NCI-H748 (cell line): ENCODE results near the gene LUC7L3.
"Not testable (repeated sequence)": the region's sequence is repeated elsewhere in the genome, so short reads cannot be mapped to it uniquely, and the experiment has no call there.

Experiments used
- DNase-seq: peaks from one replicate; lab custom pipeline; 2025; ENCODE audit not compliant: unreplicated experiment; lab: John Stamatoyannopoulos, UW

The LUC7L3 gene

DNA sequence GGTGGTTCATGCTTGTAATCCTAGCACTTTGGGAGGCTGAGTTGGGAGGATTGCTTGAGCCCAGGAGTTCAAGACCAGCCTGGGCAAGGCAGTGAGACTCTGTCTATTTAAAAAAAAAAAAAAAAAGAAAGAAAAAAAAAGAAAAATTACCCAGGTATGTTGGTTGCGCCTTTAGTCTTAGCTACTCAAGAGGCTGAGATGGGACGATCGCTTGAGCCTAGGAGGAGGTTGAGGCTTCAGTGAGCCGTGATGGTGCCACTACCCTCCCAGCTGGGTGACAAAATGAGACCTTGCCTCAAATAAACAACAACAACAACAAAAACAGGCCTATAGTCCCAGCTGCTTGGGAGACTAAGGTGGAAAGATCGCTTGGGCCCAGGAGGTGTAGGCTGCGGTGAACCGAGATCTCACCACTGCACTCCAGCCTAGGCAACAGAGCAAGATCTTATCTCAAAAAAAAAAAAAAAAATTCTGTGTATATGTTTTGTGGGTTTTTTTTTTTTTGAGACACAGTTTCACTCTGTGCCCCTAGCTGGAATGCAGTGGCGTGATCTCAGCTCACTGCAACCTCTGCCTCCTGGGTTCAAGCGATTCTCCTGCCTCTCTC, 60.4 kb downstream of the LUC7L3 start:
- no peak for DNase-seq

DNA sequence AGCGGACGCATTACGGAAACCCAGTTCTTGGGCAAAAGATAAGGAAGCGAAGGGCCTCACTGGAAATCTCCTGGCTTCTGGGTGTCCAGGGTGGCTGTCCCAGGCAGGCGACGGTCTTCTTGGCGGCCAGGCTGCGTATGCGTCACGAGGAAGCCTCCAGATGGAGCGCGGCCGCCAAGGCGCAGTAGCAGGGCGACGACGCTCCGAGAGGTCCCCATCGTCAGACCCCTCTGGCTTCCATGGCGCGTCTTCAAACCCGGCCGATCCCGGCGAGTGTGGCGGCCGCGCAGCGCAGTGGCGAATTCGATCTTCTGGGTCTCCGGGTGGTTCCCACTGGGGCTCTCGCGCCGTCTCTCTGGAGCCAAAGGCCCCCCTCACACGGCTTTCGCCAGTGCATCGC, 61.8 kb downstream of the LUC7L3 start:
- no peak for DNase-seq

- peak; percentile 80 for DNase-seq
Measured at GRCh38 chr17:50783193-50783660, 63.8 kb downstream of the LUC7L3 start.

- no peak for DNase-seq
Measured at GRCh38 chr17:50783905-50784304, 64.5 kb downstream of the LUC7L3 start.

GRCh38 chr17:50785126-50785525, 65.7 kb downstream of the LUC7L3 start:
- DNase-seq = no peak

- DNase-seq = no peak
Measured at GRCh38 chr17:50785946-50786570, 66.7 kb downstream of the LUC7L3 start.

GRCh38 chr17:50787106-50787505, 67.7 kb downstream of the LUC7L3 start:
- no peak for DNase-seq

DNA sequence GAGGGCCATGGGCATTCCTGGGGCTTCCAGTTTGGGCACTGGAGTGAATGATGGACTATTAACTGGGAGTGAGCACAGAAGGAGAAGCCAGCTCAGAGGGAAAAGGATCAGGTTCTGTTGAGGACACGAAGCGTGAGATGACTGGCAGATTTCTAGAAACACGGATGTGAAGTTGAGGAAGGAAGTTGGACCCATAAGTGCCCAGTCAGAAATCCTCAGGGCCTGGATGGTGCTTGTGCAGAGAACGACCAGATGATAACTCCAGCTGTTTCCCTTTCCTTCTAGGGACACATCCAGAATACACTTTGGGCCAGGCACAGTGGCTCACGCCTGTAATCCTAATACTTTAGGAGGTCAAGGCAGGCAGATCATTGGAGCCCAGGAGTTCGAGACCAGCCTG, 71.2 kb downstream of the LUC7L3 start:
- no peak for DNase-seq

- no peak for DNase-seq
Measured at GRCh38 chr17:50792132-50792531, 72.7 kb downstream of the LUC7L3 start.

- no peak for DNase-seq
Measured at GRCh38 chr17:50793007-50793406, 73.6 kb downstream of the LUC7L3 start.

GRCh38 chr17:50794361-50794760, 75.0 kb downstream of the LUC7L3 start:
- DNase-seq = no peak

GRCh38 chr17:50797135-50797810, 77.9 kb downstream of the LUC7L3 start:
- DNase-seq = no peak

- no peak for DNase-seq
Measured at GRCh38 chr17:50798424-50799288, 79.3 kb downstream of the LUC7L3 start.

DNA sequence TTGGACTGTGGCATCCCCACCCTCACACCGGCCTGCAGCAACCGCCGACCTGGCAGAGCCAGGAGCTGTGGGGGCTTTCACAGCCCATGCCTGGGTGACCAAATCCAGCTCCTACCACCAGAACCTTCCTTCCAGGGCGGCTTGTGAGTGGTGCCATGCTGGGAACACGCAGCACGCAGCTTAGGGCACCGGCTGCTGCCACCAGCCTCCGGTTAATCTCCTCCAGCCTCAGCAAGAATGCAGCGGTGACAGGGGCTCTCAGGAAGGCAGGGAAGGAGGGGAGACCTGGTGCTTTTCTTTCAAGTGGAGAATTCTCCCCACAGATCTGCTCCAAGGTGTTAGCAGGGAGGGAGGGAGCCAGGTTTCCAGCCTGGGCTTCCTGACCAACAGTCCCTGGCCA, 80.2 kb downstream of the LUC7L3 start:
- DNase-seq = no peak

DNA sequence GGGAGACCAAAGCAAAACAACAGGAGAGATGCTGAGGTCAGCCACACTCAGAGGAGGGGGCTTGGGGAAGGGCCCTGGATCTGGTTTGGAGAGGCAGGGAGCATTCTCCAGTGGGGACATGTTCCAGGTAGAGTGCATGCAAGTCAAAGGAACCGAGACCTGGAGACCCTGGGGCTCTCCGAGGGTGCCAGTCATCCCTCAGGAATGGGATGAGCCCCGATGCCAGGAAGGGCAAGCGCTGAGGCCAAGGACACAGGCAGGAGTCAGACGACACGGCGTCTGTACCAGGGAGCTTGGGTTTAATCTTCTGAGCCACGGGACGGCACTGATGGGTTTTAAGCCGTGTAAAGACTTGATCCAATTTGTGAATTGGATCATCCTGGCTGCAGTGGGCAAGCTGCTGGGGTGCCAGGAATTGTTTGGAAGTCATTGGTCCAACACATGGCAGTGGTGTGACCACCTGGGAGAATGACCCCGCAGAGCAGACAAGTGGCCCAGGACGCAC, 80.8 kb downstream of the LUC7L3 start:
- no peak for DNase-seq

DNA sequence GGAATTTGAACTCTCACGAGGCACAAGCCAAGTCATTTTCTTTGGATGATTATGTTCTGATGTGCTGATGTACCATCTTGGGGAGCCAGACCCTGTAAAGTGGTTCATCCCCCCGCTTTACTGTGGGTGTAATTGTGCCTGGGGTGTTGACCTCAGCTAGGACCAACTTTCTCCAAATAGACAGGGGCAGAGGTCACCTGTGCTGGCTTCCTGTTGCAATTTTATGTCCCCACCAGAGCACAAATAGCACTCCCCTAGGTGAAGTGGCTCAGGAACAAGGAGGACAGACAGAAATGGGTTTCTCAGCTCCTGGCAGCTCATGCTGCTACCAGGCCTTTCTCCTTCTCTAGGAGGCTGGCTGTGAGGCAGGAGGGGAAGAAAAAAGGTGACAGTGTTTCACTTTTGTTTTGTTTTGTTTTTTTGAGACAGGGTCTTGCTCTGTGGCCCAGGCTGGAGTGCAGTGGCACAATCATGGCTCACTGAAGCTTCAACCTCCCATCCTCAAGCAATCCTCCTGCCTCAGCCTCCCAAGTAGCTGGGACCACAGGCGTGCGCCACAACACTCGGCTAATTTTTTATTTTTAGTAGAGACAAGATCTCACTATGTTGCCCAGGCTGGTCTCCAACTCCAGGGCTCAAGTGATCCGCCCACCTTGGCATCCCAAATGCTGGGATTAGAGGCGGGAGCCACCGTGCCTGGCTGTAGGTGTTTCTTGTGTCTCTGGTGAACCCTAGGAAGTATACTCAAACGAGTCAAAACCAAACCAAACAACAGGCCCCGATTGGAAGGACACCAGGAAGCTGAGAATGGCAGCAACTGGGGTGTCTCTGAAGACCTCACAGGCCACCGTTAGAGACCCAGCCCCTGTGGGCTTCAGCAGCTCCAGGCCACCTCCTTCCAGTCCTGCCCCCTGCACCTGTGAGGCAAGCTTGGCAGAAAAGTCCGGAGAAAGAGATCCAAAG, 83.5 kb downstream of the LUC7L3 start:
- DNase-seq = no peak

DNA sequence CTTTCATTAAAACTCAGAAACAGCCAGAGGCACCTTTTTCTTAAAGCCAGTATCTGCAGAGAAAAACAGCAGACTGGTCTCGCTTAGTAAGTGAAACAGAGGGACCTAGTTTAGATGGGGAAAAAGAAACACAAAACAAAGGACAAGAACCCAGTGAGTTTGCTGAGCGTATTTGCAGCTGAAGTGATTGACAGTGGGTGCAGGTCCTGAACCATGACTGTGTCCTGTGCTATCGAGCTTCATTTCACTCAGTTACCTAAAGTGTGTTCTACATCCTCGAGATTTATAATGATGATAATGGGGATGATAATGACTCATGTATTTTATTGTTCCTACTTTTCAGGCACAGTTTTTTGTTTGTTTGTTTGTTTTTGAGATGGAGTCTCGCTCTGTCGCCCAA, 84.3 kb downstream of the LUC7L3 start:
- no peak for DNase-seq

DNA sequence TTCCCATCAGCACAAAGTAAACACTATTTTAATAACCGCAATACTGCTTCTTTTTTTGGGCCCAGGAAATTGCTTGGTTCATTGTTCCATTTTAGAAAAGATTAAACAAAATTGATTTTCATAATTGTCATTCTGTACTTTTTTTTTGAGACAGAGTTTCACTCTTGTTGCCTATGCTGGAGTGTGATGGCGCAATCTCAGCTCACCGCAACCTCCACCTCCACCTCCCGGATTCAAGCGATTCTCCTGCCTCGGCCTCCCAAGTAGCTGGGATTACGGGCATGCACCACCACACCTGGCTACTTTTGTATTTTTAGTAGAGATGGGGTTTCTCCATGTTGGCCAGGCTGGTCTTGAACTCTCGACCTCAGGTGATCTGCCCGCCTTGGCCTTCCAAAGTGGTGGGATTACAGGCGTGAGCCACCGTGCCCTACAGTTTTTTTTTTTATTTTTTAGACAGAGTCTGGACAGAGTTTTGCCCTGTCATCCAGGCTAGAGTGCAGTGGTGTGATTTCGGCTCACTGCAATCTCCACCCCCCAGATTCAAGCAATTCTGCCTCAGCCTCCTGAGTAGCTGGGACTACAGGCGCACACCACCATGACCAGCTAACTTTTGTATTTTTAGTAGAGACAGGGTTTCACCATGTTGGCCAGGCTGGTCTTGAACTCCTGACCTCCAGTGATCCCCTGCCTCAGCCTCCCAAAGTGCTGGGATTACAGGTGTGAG, 85.5 kb downstream of the LUC7L3 start:
- not testable (repeated sequence) for DNase-seq

DNA sequence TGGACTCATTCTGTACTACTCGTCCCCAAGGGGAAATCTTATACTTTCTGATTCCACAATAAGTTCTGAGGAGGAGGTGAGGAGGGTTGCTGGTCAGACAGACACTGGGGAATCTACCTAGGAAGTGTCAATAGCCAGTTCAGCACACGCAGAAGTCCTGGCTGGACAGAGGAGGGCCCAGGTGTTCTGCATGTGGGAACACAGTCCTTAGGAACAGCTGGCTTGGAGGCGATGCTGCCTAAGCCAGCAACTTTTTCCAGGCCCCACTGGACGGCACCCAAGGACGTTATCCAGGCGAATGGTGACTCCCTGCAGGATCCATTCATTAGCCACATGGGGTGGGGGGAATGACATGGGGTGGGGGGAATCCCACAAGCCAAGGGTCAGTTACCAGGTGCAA, 86.1 kb downstream of the LUC7L3 start:
- DNase-seq = no peak
